CD14-positive monocyte (primary cell): ENCODE measurements around the gene BMPR1B. TPM values are rescaled to one million over a fixed set of nuclear protein-coding genes. Genes with fewer than 3 reads are reported as not detected.

ENCODE experiments used
- DNase-seq, 3 donors: peaks; one replicate each; pipeline ENCODE4 v3.0.0-alpha.2; 2011 to 2022
- H2AFZ ChIP-seq: 2 replicates; pipeline ENCODE4 v1.6.0; 2012; ENCODE audit warnings: mild to moderate bottlenecking, low read depth, low read length, inconsistent platforms; ENCODE audit not compliant: insufficient read depth, poor library complexity, severe bottlenecking
- H3K27ac ChIP-seq, 2 donors: 1 replicate in 1 of 2; 2 replicates in 1 of 2; pipeline ENCODE4 v1.5.1; 2012 to 2013; ENCODE audit warnings: low read length in 2 of 2, control low read depth in 1 of 2, inconsistent platforms in 1 of 2, low read depth in 1 of 2, mild to moderate bottlenecking in 1 of 2
- H3K27me3 ChIP-seq, 2 donors: one replicate each; pipeline versions ENCODE4 v1.6.0 to v1.6.1; 2011 to 2013; ENCODE audit warnings: low read length in 2 of 2; ENCODE audit not compliant: control insufficient read depth in 2 of 2, insufficient read depth in 2 of 2
- H3K36me3 ChIP-seq, 2 donors: replicated peaks in 1 of 2; 1 replicate in 1 of 2; 2 replicates in 1 of 2; pipeline versions ENCODE4 v1.5.1 to v1.6.1; 2012 to 2013; ENCODE audit warnings: low read length in 2 of 2, control low read depth in 1 of 2, inconsistent platforms in 1 of 2, mild to moderate bottlenecking in 1 of 2; ENCODE audit not compliant: insufficient read depth in 2 of 2, control insufficient read depth in 1 of 2
- H3K4me1 ChIP-seq, 2 donors: 1 replicate in 1 of 2; 2 replicates in 1 of 2; pipeline versions ENCODE4 v1.5.1 to v1.6.1; 2012 to 2013; ENCODE audit warnings: low read length in 2 of 2, control low read depth in 1 of 2, inconsistent platforms in 1 of 2, mild to moderate bottlenecking in 1 of 2, moderate library complexity in 1 of 2; ENCODE audit not compliant: insufficient read depth in 2 of 2, control insufficient read depth in 1 of 2
- H3K4me2 ChIP-seq: replicated peaks from 2 replicates; pipeline ENCODE3; 2012; ENCODE audit warnings: low read length, moderate library complexity, mild to moderate bottlenecking; ENCODE audit not compliant: poor library complexity, severe bottlenecking; ENCODE audit errors: extremely low read depth
- H3K4me3 ChIP-seq, 3 experiments: fragments of 200-600 bp in 1 of 3; sonication (generic) in 1 of 3; replicated peaks in 1 of 3; 1 replicate in 2 of 3; 2 replicates in 1 of 3; pipeline ENCODE4 v1.5.1; 2011 to 2013; ENCODE audit warnings: low read length in 3 of 3, mild to moderate bottlenecking in 3 of 3, control low read depth in 2 of 3, low read depth in 2 of 3, inconsistent platforms in 1 of 3, moderate library complexity in 1 of 3
- H3K79me2 ChIP-seq: 2 replicates; pipeline ENCODE4 v1.6.0; 2012; ENCODE audit warnings: mild to moderate bottlenecking, control low read depth, inconsistent platforms, low read length, moderate library complexity; ENCODE audit not compliant: insufficient read depth
- H3K9ac ChIP-seq: 2 replicates; pipeline ENCODE4 v1.6.0; 2017; ENCODE audit warnings: low read length, mild to moderate bottlenecking; ENCODE audit not compliant: insufficient read depth, poor library complexity, severe bottlenecking
- H3K9me3 ChIP-seq, 2 donors: replicated peaks in 1 of 2; 1 replicate in 1 of 2; 2 replicates in 1 of 2; pipeline versions ENCODE4 v1.5.1 to v1.6.1; 2012 to 2013; ENCODE audit warnings: low read length in 2 of 2, control low read depth in 1 of 2; ENCODE audit not compliant: control insufficient read depth in 1 of 2, insufficient read depth in 1 of 2
- H4K20me1 ChIP-seq: 2 replicates; pipeline ENCODE4 v1.6.0; 2012; ENCODE audit warnings: mild to moderate bottlenecking, low read length, control low read depth, moderate library complexity; ENCODE audit not compliant: insufficient read depth
- H3K27ac Mint-ChIP-seq, 7 donors: one replicate each; pipeline ENCODE4 v1.8.0; 2020; ENCODE audit warnings: mild to moderate bottlenecking in 7 of 7, mixed read lengths in 7 of 7, moderate library complexity in 6 of 7, inconsistent platforms in 2 of 7
- H3K27me3 Mint-ChIP-seq, 3 donors: one replicate each; pipeline ENCODE4 v1.8.0; 2021 to 2022; ENCODE audit warnings: low read depth in 3 of 3, mild to moderate bottlenecking in 3 of 3, mixed read lengths in 3 of 3, moderate library complexity in 3 of 3, inconsistent platforms in 1 of 3
- H3K36me3 Mint-ChIP-seq, 2 donors: one replicate each; pipeline ENCODE4 v1.8.0; 2020; ENCODE audit warnings: mixed read lengths in 2 of 2, inconsistent platforms in 1 of 2, mild to moderate bottlenecking in 1 of 2
- H3K4me1 Mint-ChIP-seq: one replicate; pipeline ENCODE4 v1.8.0; 2020; ENCODE audit warnings: mild to moderate bottlenecking, mixed read lengths
- H3K4me3 Mint-ChIP-seq, 2 donors: one replicate each; pipeline ENCODE4 v1.8.0; 2020; ENCODE audit warnings: mild to moderate bottlenecking in 2 of 2, mixed read lengths in 2 of 2, moderate library complexity in 1 of 2
- H3K9me3 Mint-ChIP-seq, 7 donors: one replicate each; pipeline ENCODE4 v1.8.0; 2020 to 2022; ENCODE audit warnings: mixed read lengths in 7 of 7, mild to moderate bottlenecking in 6 of 7, moderate library complexity in 6 of 7, inconsistent platforms in 2 of 7
- WGBS: methylation state at CpG from one replicate; pipeline ENCODE4 v1.1.5; 2013; ENCODE audit warnings: missing lambda C conversion rate; ENCODE audit not compliant: insufficient coverage; 5-methylcytosine and 5-hydroxymethylcytosine counted together
- intact Hi-C, 2 donors: fragments of 100-400 bp; cut with micrococcal nuclease; formaldehyde crosslinking; loops; one replicate each; pipeline versions ENCODE4 v1.15.0 to v1.15.1; 2023
- polyA plus RNA-seq, 3 donors: library from polyadenylated mRNA; depleted of rRNA in 1 of 3; unstranded in 2 of 3; stranded (reverse) in 1 of 3; fragments of 300-500 nt in 2 of 3; fragments of >200 nt in 1 of 3; fragmentation: Illumina TruSeq in 2 of 3; gene quantifications; 1 replicate in 2 of 3; 2 replicates in 1 of 3; pipeline ENCODE4 v1.2.3, GENCODE V29; 2012 to 2021
- TF ChIP-seq, protein P1 (sequence below): fragments of 200-600 bp; IDR thresholded peaks from one replicate; pipeline ENCODE4 v1.8.0; 2022; ENCODE audit warnings: antibody characterized with exemption, mild to moderate bottlenecking

The BMPR1B gene
- polyA plus RNA-seq, 3 donors: not detected

- WGBS: no CpG with 5 or more reads among the region's 5 CpGs
- Mint-ChIP-seq H3K4me3 (no peak overlapping the region), H3K4me1 (no peaks in the 10 kb centered on the region), H3K36me3 (no peaks in the 10 kb centered on the region), H3K27me3 (no peaks in the 10 kb centered on the region), H3K27ac (no peak overlapping the region), H3K9me3 (peaks cover 0 to 3% (median 0%) of the 10 kb centered on the region in 7 donors)
- Histone ChIP-seq H3K27me3 (no peaks in the 10 kb centered on the region), H3K36me3 (no peaks in the 10 kb centered on the region), H2AFZ (no peak overlapping the region), H3K9ac (no peak overlapping the region), H3K4me1 (no peaks in the 10 kb centered on the region), H3K27ac (no peak overlapping the region), H3K4me2 (no peak overlapping the region), H3K9me3 (no peaks in the 10 kb centered on the region), H4K20me1 (no peaks in the 10 kb centered on the region), H3K79me2 (no peaks in the 10 kb centered on the region), H3K4me3 (no peak overlapping the region)
- DNase-seq: no peak
- TF ChIP-seq, protein P1, sequence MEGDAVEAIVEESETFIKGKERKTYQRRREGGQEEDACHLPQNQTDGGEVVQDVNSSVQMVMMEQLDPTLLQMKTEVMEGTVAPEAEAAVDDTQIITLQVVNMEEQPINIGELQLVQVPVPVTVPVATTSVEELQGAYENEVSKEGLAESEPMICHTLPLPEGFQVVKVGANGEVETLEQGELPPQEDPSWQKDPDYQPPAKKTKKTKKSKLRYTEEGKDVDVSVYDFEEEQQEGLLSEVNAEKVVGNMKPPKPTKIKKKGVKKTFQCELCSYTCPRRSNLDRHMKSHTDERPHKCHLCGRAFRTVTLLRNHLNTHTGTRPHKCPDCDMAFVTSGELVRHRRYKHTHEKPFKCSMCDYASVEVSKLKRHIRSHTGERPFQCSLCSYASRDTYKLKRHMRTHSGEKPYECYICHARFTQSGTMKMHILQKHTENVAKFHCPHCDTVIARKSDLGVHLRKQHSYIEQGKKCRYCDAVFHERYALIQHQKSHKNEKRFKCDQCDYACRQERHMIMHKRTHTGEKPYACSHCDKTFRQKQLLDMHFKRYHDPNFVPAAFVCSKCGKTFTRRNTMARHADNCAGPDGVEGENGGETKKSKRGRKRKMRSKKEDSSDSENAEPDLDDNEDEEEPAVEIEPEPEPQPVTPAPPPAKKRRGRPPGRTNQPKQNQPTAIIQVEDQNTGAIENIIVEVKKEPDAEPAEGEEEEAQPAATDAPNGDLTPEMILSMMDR: no peak
- intact Hi-C loops: no loop called here
These were observed 182.8 kb downstream of the BMPR1B start for GRCh38 chr4:94940520-94940908.

DNA sequence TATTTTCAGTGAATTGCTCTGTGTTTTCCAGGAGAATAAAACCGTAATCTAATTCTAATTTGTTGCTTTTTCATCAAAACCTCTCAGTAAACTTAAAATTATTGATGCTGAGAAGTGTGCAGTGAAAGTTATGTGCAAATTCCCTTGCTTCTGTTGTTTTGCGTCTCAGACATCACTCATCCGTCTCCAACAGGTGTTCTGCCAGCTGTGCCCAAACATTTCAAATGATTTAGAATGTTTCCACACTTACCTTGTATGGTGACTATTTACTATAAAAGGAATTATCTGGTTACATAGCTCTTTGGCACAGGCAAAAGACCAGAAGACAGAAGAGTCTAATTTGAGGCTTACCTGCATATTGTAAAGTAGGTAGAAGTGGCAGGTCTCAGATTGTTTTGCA lies 184.0 kb downstream of the BMPR1B start:
- Histone ChIP-seq H3K4me1 (no peaks in the 10 kb centered on the region), H3K36me3 (no peaks in the 10 kb centered on the region), H3K27ac (no peak overlapping the region), H3K79me2 (no peaks in the 10 kb centered on the region), H3K4me2 (no peak overlapping the region), H3K9ac (no peak overlapping the region), H3K27me3 (no peaks in the 10 kb centered on the region), H3K9me3 (no peaks in the 10 kb centered on the region), H3K4me3 (no peak overlapping the region), H4K20me1 (no peaks in the 10 kb centered on the region), H2AFZ (no peak overlapping the region)
- no peaks in the 10 kb centered on the region for H3K36me3 Mint-ChIP-seq
- H3K4me3 Mint-ChIP-seq: no peak overlapping the region
- intact Hi-C loops: no loop called here
- WGBS: no CpG with 5 or more reads among the region's 3 CpGs
- H3K27ac Mint-ChIP-seq: no peak overlapping the region
- peaks cover 0 to 3% (median 0%) of the 10 kb centered on the region in 7 donors for H3K9me3 Mint-ChIP-seq
- TF ChIP-seq, protein P1: no peak
- H3K4me1 Mint-ChIP-seq: no peaks in the 10 kb centered on the region
- no peaks in the 10 kb centered on the region for H3K27me3 Mint-ChIP-seq
- DNase-seq: no peak
